HepG2 (cell line): ENCODE results near the gene SYT13. TPM values are rescaled to one million over a fixed set of nuclear protein-coding genes. Genes with fewer than 3 reads are reported as not detected.

Experiments
- ATAC-seq: fragments of 200-7000 bp; cut with Tn5 transposase; 3 replicates; pipeline ENCODE4 v1.9.1; 2020; ENCODE audit warnings: mild to moderate bottlenecking, moderate library complexity
- BruUV-seq: library from RNA; stranded (reverse); fragments of 400-500 nt; replicated peaks from 2 replicates; lab custom pipeline; 2021; lab: Mats Ljungman, UMichigan
- CTCF ChIA-PET: fragments of 300-600 bp; formaldehyde crosslinking; extraction: SDS; loops from one replicate; lab custom pipeline; 2021; ENCODE audit warnings: low total read pairs, inconsistent platforms, low intra/inter-chr PET ratio; lab: Yijun Ruan, JAX
- POLR2A ChIA-PET: fragments of 350-600 bp; sonication (Branson Sonifier 250); formaldehyde crosslinking; loops from one replicate; lab custom pipeline; 2020; ENCODE audit warnings: antibody characterized with exemption, inconsistent platforms; lab: Yijun Ruan, JAX
- DNase-seq: peaks from one replicate; pipeline ENCODE4 v3.0.0-alpha.2; 2015; ENCODE audit warnings: low spot score
- FAIRE-seq: peaks from 3 replicates; lab custom pipeline; 2011; peaks lifted over from hg19 to GRCh38; lab: Jason Lieb, UNC
- H2AFZ ChIP-seq: one replicate; pipeline ENCODE4 v1.6.1; 2011; ENCODE audit warnings: low read length, inconsistent platforms
- H3K27ac ChIP-seq: fragments of 300-600 bp; 3 replicates; pipeline ENCODE4 v1.8.0; 2011; ENCODE audit warnings: mixed run types, mild to moderate bottlenecking, mixed read lengths, low read length, inconsistent platforms; ENCODE audit not compliant: insufficient read depth; ENCODE audit errors: extremely low read length
- H3K27me3 ChIP-seq, 2 experiments: fragments of 200-600 bp in 1 of 2; 2 replicates in 1 of 2; 3 replicates in 1 of 2; pipeline versions ENCODE4 v1.6.0 to v1.8.0; 2011; ENCODE audit warnings: low read length in 2 of 2, mild to moderate bottlenecking in 2 of 2, moderate library complexity in 2 of 2, inconsistent platforms in 1 of 2; ENCODE audit not compliant: insufficient read depth in 2 of 2, control insufficient read depth in 1 of 2
- H3K36me3 ChIP-seq, 2 experiments: fragments of 200-600 bp in 1 of 2; replicated peaks in 1 of 2; 2 replicates in 1 of 2; 3 replicates in 1 of 2; pipeline versions ENCODE4 v1.5.1 to v1.8.0; 2011; ENCODE audit warnings: low read length in 2 of 2, inconsistent platforms in 1 of 2; ENCODE audit not compliant: insufficient read depth in 2 of 2, control insufficient read depth in 1 of 2
- H3K4me1 ChIP-seq: 2 replicates; pipeline ENCODE4 v1.5.1; 2012; ENCODE audit warnings: low read length, inconsistent platforms; ENCODE audit not compliant: insufficient read depth
- H3K4me2 ChIP-seq: 2 replicates; pipeline ENCODE4 v1.6.0; 2011; ENCODE audit warnings: low read depth, low read length, inconsistent platforms
- H3K4me3 ChIP-seq, 3 experiments: fragments of 200-600 bp in 1 of 3; sonication (generic), shearing (Covaris generic) in 1 of 3; replicated peaks in 1 of 3; 2 replicates each; pipeline ENCODE4 v1.5.1; 2011 to 2016; ENCODE audit warnings: low read length in 3 of 3, inconsistent platforms in 2 of 3, low read depth in 2 of 3, mild to moderate bottlenecking in 2 of 3, control low read depth in 1 of 3, mixed read lengths in 1 of 3; ENCODE audit not compliant: insufficient read depth in 1 of 3
- H3K79me2 ChIP-seq: one replicate; pipeline ENCODE4 v1.6.1; 2011; ENCODE audit warnings: low read length, inconsistent platforms; ENCODE audit not compliant: insufficient read depth
- H3K9ac ChIP-seq: 2 replicates; pipeline ENCODE4 v1.6.0; 2011; ENCODE audit warnings: mild to moderate bottlenecking, low read depth, low read length, inconsistent platforms; ENCODE audit not compliant: insufficient read depth
- H3K9me3 ChIP-seq: 2 replicates; pipeline ENCODE4 v1.5.1; 2012; ENCODE audit warnings: mild to moderate bottlenecking, low read length
- H4K20me1 ChIP-seq: 2 replicates; pipeline ENCODE4 v1.6.0; 2011; ENCODE audit warnings: inconsistent platforms, mild to moderate bottlenecking, low read length, moderate library complexity; ENCODE audit not compliant: insufficient read depth
- GTF2F1 ChIP-seq: fragments of 150-350 bp; IDR thresholded peaks from 2 replicates; pipeline ENCODE4 v1.6.1; 2014; ENCODE audit warnings: low read length
- HCFC1 ChIP-seq: fragments of 150-350 bp; IDR thresholded peaks from 2 replicates; pipeline ENCODE4 v1.6.1; 2014; ENCODE audit warnings: low read depth, low read length
- HMGA1 ChIP-seq: sonication (generic); formaldehyde crosslinking; conservative IDR thresholded peaks from 2 replicates; pipeline ENCODE4 v1.4.0; 2020; ENCODE audit warnings: missing genetic modification reagents
- HOXA3 ChIP-seq: sonication (generic); formaldehyde crosslinking; IDR thresholded peaks from 2 replicates; pipeline ENCODE4 v1.5.0; 2020; ENCODE audit warnings: missing genetic modification reagents
- MIER2 ChIP-seq: IDR thresholded peaks from 2 replicates; pipeline ENCODE4 v1.6.1; 2016; ENCODE audit warnings: missing biosample characterization, missing genetic modification reagents
- NKX3-1 ChIP-seq: sonication (generic); formaldehyde crosslinking; IDR thresholded peaks from 2 replicates; pipeline ENCODE4 v1.5.0; 2020; ENCODE audit warnings: missing genetic modification reagents
- NR3C1 ChIP-seq: sonication (generic); formaldehyde crosslinking; IDR thresholded peaks from 2 replicates; pipeline ENCODE4 v1.4.0; 2020; ENCODE audit warnings: missing genetic modification reagents
- ONECUT2 ChIP-seq: sonication (generic); formaldehyde crosslinking; IDR thresholded peaks from 2 replicates; pipeline ENCODE4 v1.4.0; 2020; ENCODE audit warnings: missing genetic modification reagents
- RFX5 ChIP-seq: IDR thresholded peaks from 2 replicates; pipeline ENCODE4 v1.6.1; 2011; ENCODE audit warnings: low read depth, low read length, improper control_type of control experiment
- RNF2 ChIP-seq: fragments of 450-650 bp; conservative IDR thresholded peaks from 2 replicates; pipeline ENCODE4 v1.6.1; 2016; ENCODE audit warnings: low read depth
- SALL1 ChIP-seq: sonication (generic); formaldehyde crosslinking; IDR thresholded peaks from 2 replicates; pipeline ENCODE4 v1.8.0; 2022; ENCODE audit warnings: mild to moderate bottlenecking, missing genetic modification reagents
- SMAD9 ChIP-seq: sonication (generic); formaldehyde crosslinking; IDR thresholded peaks from 2 replicates; pipeline ENCODE4 v1.5.1; 2020; ENCODE audit warnings: mild to moderate bottlenecking, missing genetic modification reagents
- TOE1 ChIP-seq: sonication (generic); formaldehyde crosslinking; IDR thresholded peaks from 2 replicates; pipeline ENCODE4 v1.4.0; 2020; ENCODE audit warnings: mild to moderate bottlenecking, missing genetic modification reagents
- XRCC5 ChIP-seq: fragments of 200-400 bp; formaldehyde crosslinking; optimal IDR thresholded peaks from 2 replicates; pipeline ENCODE3; 2017; ENCODE audit warnings: mild to moderate bottlenecking, low read length
- ZNF274 ChIP-seq: sonication (generic); formaldehyde crosslinking; IDR thresholded peaks from 2 replicates; pipeline ENCODE4 v1.5.1; 2020; ENCODE audit warnings: mild to moderate bottlenecking, missing genetic modification reagents
- ZNF329 ChIP-seq: sonication (generic); formaldehyde crosslinking; IDR thresholded peaks from 2 replicates; pipeline ENCODE4 v1.9.0; 2021; ENCODE audit warnings: low read depth, mild to moderate bottlenecking, missing genetic modification reagents
- ZNF34 ChIP-seq: sonication (generic); formaldehyde crosslinking; IDR thresholded peaks from 2 replicates; pipeline ENCODE4 v1.4.0; 2020; ENCODE audit warnings: mild to moderate bottlenecking, missing genetic modification reagents, borderline replicate concordance
- ZNF550 ChIP-seq: sonication (generic); formaldehyde crosslinking; IDR thresholded peaks from 2 replicates; pipeline ENCODE4 v1.4.0; 2020; ENCODE audit warnings: mild to moderate bottlenecking, missing genetic modification reagents, borderline replicate concordance
- ZNF670 ChIP-seq: sonication (generic); formaldehyde crosslinking; IDR thresholded peaks from 2 replicates; pipeline ENCODE4 v1.8.0; 2022; ENCODE audit warnings: mild to moderate bottlenecking, missing genetic modification reagents, borderline replicate concordance
- ZNF672 ChIP-seq: sonication (generic); formaldehyde crosslinking; IDR thresholded peaks from 2 replicates; pipeline ENCODE4 v1.8.1; 2022; ENCODE audit warnings: missing genetic modification reagents
- ZNF720 ChIP-seq: sonication (generic); formaldehyde crosslinking; IDR thresholded peaks from 2 replicates; pipeline ENCODE4 v1.4.0; 2020; ENCODE audit warnings: missing genetic modification reagents
- ZSCAN29 ChIP-seq: sonication (generic); formaldehyde crosslinking; conservative IDR thresholded peaks from 2 replicates; pipeline ENCODE4 v1.4.0; 2020; ENCODE audit warnings: mild to moderate bottlenecking, missing genetic modification reagents
- WGBS: methylation state at CpG from one replicate; pipeline ENCODE4 v1.1.6; 2017; ENCODE audit warnings: low lambda C conversion rate; 5-methylcytosine and 5-hydroxymethylcytosine counted together
- in situ Hi-C: cut with HindIII; loops from 2 replicates; pipeline ENCODE4 v1.10.0; 2017; ENCODE audit warnings: low pct_unique_long_range_greater_than_20kb; ENCODE audit not compliant: extremely low pct_ligation_motif_present
- intact Hi-C: fragments of 100-400 bp; cut with micrococcal nuclease; formaldehyde crosslinking; loops from one replicate; pipeline ENCODE4 v1.10.0; 2022; ENCODE audit not compliant: unreplicated experiment
- polyA plus RNA-seq, 8 experiments: library from polyadenylated mRNA; depleted of rRNA in 3 of 8; stranded (reverse) in 7 of 8; unstranded in 1 of 8; fragments of >200 nt; fragmentation: Illumina TruSeq in 4 of 8; extraction: Trizol in 4 of 8; gene quantifications; 2 replicates each; pipeline versions ENCODE4 v1.2.1 to v1.2.3, GENCODE V29; 2011 to 2016; ENCODE audit warnings: low read depth in 4 of 8, missing spikeins in 1 of 8, mixed read lengths in 1 of 8; ENCODE audit not compliant: insufficient read depth in 1 of 8
- total RNA-seq, 5 experiments: library from RNA; depleted of rRNA; stranded (reverse); fragments of >200 nt; fragmentation: Illumina TruSeq; extraction: Trizol; gene quantifications; 2 replicates each; pipeline ENCODE4 v1.2.3, GENCODE V29; 2016; ENCODE audit warnings: low read depth in 1 of 5
- TF ChIP-seq, protein P1 (sequence below): sonication (generic); formaldehyde crosslinking; IDR thresholded peaks from 2 replicates; pipeline ENCODE4 v1.9.0; 2021; ENCODE audit warnings: missing genetic modification reagents, mild to moderate bottlenecking, borderline replicate concordance

SYT13 gene
- total and polyA plus RNA-seq, 2 of the 13 experiments (the other 11 are each of a cell fraction or from before 2014, with no cell fraction given), result 0.02 to 0.13 TPM

DNA sequence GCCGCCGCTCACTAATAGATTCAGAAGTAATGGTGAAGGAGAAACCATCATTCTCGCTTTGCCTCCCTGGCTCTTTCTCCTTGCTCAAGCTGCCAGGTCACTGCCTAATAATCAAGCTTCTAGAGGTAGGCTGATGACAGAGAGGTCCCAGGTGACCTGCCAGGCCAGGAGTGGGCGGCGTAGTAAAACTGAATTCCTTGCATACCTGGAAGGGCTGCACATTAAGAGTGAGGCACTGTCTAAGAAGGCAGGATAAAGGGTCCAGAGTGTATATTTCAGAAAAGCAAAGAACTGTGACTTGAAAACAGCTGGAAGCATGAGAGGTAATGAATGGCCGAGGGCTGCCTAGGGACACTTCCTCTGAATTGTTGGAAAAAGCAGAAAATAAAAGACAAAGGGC, 4.1 kb downstream of the SYT13 start:
- in situ Hi-C loops (no loop called here), intact Hi-C loops (no loop called here)
- POLR2A ChIA-PET, result no interaction called here
- BruUV-seq, result no TSS peak
- Histone ChIP-seq H4K20me1 (no peaks in the 10 kb centered on the region), H3K4me1 (no peaks in the 10 kb centered on the region), H2AFZ (no peak overlapping the region), H3K79me2 (no peaks in the 10 kb centered on the region), H3K27me3 (peaks cover 4 to 32% of the 10 kb centered on the region in 2 experiments; a peak in 4 of 5 replicates), H3K36me3 (no peaks in the 10 kb centered on the region), H3K9ac (no peak overlapping the region)
- FAIRE-seq, result no peak
- TF ChIP-seq HMGA1 (CRISPR knock-in tag) (no peak), GTF2F1 (no peak), TOE1 (CRISPR knock-in tag) (no peak), XRCC5 (no peak), RFX5 (no peak), ZNF670 (CRISPR knock-in tag) (no peak), NR3C1 (CRISPR knock-in tag) (no peak), MIER2 (CRISPR knock-in tag) (no peak), ZNF720 (no peak), RNF2 (no peak), HCFC1 (no peak), ZNF329 (no peak), HOXA3 (CRISPR knock-in tag) (no peak)
- TF ChIP-seq, all 625 proteins: peak for 0
- DNase-seq, result no peak
- no peak for ATAC-seq
- Histone ChIP-seq H3K4me3 (no peak overlapping the region), H3K27ac (no peak overlapping the region), H3K9me3 (0 out of 2 replicates have a peak, but pooled peaks cover 7% of the 10 kb centered on the region), H3K4me2 (no peak overlapping the region)
- CTCF ChIA-PET, result no interaction called here
- 27% methylated on average over 6 of the region's 6 CpGs for WGBS

DNA sequence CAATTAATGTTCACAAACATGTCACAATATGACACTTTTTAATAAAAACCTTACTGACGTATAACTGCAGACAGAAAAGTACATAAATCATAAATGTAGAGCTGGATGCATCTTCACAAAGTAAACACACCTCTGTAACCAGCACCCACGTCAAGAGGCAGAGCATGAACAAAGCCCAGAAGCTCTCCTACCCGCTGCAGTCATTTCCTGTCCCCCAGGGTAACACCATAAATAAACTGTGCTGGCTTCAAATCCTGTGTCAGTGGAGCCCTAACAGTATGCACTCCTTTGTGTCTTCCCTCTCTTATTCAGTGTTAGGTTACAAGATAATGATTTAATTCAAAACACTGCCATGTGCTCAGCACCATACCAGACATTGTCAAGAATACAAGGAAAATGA, 5.7 kb downstream of the SYT13 start:
- no peak overlapping the region for H3K9ac ChIP-seq
- in situ Hi-C loops, result no loop called here
- FAIRE-seq, result no peak

More for the DNA sequence above, 5.7 kb downstream of the SYT13 start:
- H3K4me3 ChIP-seq, result no peak overlapping the region
- no peaks in the 10 kb centered on the region for H3K79me2 ChIP-seq
- DNase-seq (no peak), ATAC-seq (no peak)
- POLR2A ChIA-PET, result no interaction called here
- WGBS, result 5% methylated on average over 3 of the region's 3 CpGs
- CTCF ChIA-PET, result no interaction called here
- no peaks in the 10 kb centered on the region for H3K4me1 ChIP-seq
- 0 out of 2 replicates have a peak, but pooled peaks cover 7% of the 10 kb centered on the region for H3K9me3 ChIP-seq
- H3K27me3 ChIP-seq, result peaks cover 2 to 18% of the 10 kb centered on the region in 2 experiments; a peak in 4 of 5 replicates
- H4K20me1 ChIP-seq, result no peaks in the 10 kb centered on the region
- no peak overlapping the region for H2AFZ ChIP-seq
- H3K27ac ChIP-seq, result no peak overlapping the region
- intact Hi-C loops, result no loop called here
- no peak for TF ChIP-seq ZNF34
- no peak for TF ChIP-seq ZNF274 (CRISPR knock-in tag)
- no peak for TF ChIP-seq ZNF550 (CRISPR knock-in tag)
- no peak for TF ChIP-seq ZNF672 (CRISPR knock-in tag)
- TF ChIP-seq, protein P1, sequence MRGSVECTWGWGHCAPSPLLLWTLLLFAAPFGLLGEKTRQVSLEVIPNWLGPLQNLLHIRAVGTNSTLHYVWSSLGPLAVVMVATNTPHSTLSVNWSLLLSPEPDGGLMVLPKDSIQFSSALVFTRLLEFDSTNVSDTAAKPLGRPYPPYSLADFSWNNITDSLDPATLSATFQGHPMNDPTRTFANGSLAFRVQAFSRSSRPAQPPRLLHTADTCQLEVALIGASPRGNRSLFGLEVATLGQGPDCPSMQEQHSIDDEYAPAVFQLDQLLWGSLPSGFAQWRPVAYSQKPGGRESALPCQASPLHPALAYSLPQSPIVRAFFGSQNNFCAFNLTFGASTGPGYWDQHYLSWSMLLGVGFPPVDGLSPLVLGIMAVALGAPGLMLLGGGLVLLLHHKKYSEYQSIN (CRISPR knock-in tag), result no peak
- TF ChIP-seq ZSCAN29, result no peak
- no peak for TF ChIP-seq NKX3-1
- no peak for TF ChIP-seq ONECUT2 (CRISPR knock-in tag)
- no peak for TF ChIP-seq SMAD9 (CRISPR knock-in tag)
- no peak for TF ChIP-seq SALL1
- no peaks in the 10 kb centered on the region for H3K36me3 ChIP-seq
- no peak overlapping the region for H3K4me2 ChIP-seq
- BruUV-seq, result no TSS peak
